ENCODE measurements around the gene AMBN. TPM values are rescaled to one million over a fixed set of nuclear protein-coding genes. Genes with fewer than 3 reads are reported as not detected.

AMBN gene
- total and polyA plus RNA-seq, 2 donors (not counting 3 experiments of a cell fraction or from before 2014, with no cell fraction given), result not detected

- intact Hi-C loops (cut with micrococcal nuclease) (no loop called here), dilution Hi-C loops (cut with MboI; ENCODE audit: extremely low pct_ligation_motif_present, low sequenced_read_pairs) (no loop called here)
- no peaks in the 10 kb centered on the region for H3K27me3 ChIP-seq (ENCODE audit: control insufficient read depth in 2 of 2, insufficient read depth in 2 of 2, low read length in 2 of 2)
- H3K4me2 ChIP-seq (ENCODE audit: insufficient read depth, low read length), result peak overlapping the region; percentile 21
- TF ChIP-seq POLR2A (IDR thresholded peaks at IDR 0.05; ENCODE audit: low read depth, low read length) (no peak), JUN (IDR thresholded peaks at IDR 0.05; ENCODE audit: borderline replicate concordance, insufficient read depth, insufficient read length, low read depth) (no peak), FOS (IDR thresholded peaks at IDR 0.05; ENCODE audit: borderline replicate concordance, insufficient read depth, low read length) (no peak), MYC (IDR thresholded peaks at IDR 0.05; ENCODE audit: low read depth, low read length) (no peak), EZH2 (IDR thresholded peaks at IDR 0.05; ENCODE audit: borderline replicate concordance, low read depth, low read length, severe bottlenecking) (no peak), GATA2 (IDR thresholded peaks at IDR 0.05; ENCODE audit: insufficient read depth, insufficient read length, low read depth, low read length) (no peak), POLR2AphosphoS5 (IDR thresholded peaks at IDR 0.05; ENCODE audit: insufficient read depth, low read depth, low read length) (no peak), CTCF (IDR thresholded peaks at IDR 0.05; ENCODE audit: extremely low read depth in 1 of 2, insufficient read depth in 1 of 2, low read depth in 1 of 2, low read length in 2 of 2) (no peak)
- TF ChIP-seq, protein P1, sequence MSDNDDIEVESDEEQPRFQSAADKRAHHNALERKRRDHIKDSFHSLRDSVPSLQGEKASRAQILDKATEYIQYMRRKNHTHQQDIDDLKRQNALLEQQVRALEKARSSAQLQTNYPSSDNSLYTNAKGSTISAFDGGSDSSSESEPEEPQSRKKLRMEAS (IDR thresholded peaks at IDR 0.05; ENCODE audit: insufficient read depth, insufficient read length), result no peak
- DNase-seq (ENCODE audit: low read depth, low spot score) (no peak), FAIRE-seq (no peak)
- H3K79me2 ChIP-seq (ENCODE audit: control insufficient read depth, insufficient read depth, low read length), result no peaks in the 10 kb centered on the region
- BruUV-seq (replicated peaks), result no TSS peak
- no peaks in the 10 kb centered on the region for H3K9me3 ChIP-seq (replicated peaks; ENCODE audit: control insufficient read depth, insufficient read depth, low read length)
- peak overlapping the region; percentile 13 for H2AFZ ChIP-seq (ENCODE audit: low read depth, low read length)
- H3K9ac ChIP-seq (replicated peaks; ENCODE audit: extremely low read depth, insufficient read depth, low read length), result no peak overlapping the region
- H3K9me1 ChIP-seq (replicated peaks; ENCODE audit: control insufficient read depth, extremely low read depth, insufficient read depth, low read length), result no peaks in the 10 kb centered on the region
- ChIA-PET POLR2A (no interaction called here), CTCF (interaction anchor here (0.9 kb wide), 1 partner anchor 31 kb away, joined by 3 read pairs; no protein-coding TSS in a partner anchor)
- no peaks in the 10 kb centered on the region for H3K36me3 ChIP-seq (ENCODE audit: control insufficient read depth in 2 of 2, extremely low read depth in 1 of 2, insufficient read depth in 2 of 2, low read length in 2 of 2)
- H3K4me1 ChIP-seq (ENCODE audit: control insufficient read depth, extremely low read depth, insufficient read depth, low read length), result peaks cover 16% of the 10 kb centered on the region
- H3K4me3 ChIP-seq (replicated peaks in 1 of 3; ENCODE audit: insufficient read depth in 1 of 3, low read depth in 1 of 3, low read length in 3 of 3), result no peak overlapping the region
- H3K27ac ChIP-seq (ENCODE audit: insufficient read depth, low read depth, low read length), result no peak overlapping the region
- H4K20me1 ChIP-seq (replicated peaks; ENCODE audit: control insufficient read depth, extremely low read depth, insufficient read depth, low read length), result no peaks in the 10 kb centered on the region
Measured at GRCh38 chr4:70637239-70637913, 45.3 kb downstream of the AMBN start.
